Measurements from ENCODE around the gene PARD3. TPM values are rescaled to one million over a fixed set of nuclear protein-coding genes. Genes with fewer than 3 reads are reported as not detected.
"Not testable (repeated sequence)": the region's sequence is repeated elsewhere in the genome, so short reads cannot be mapped to it uniquely, and the experiment has no call there.

PARD3 gene
- total and polyA plus RNA-seq, 2 experiments from 2014 or later, result 6.3 to 21.2 TPM

DNA sequence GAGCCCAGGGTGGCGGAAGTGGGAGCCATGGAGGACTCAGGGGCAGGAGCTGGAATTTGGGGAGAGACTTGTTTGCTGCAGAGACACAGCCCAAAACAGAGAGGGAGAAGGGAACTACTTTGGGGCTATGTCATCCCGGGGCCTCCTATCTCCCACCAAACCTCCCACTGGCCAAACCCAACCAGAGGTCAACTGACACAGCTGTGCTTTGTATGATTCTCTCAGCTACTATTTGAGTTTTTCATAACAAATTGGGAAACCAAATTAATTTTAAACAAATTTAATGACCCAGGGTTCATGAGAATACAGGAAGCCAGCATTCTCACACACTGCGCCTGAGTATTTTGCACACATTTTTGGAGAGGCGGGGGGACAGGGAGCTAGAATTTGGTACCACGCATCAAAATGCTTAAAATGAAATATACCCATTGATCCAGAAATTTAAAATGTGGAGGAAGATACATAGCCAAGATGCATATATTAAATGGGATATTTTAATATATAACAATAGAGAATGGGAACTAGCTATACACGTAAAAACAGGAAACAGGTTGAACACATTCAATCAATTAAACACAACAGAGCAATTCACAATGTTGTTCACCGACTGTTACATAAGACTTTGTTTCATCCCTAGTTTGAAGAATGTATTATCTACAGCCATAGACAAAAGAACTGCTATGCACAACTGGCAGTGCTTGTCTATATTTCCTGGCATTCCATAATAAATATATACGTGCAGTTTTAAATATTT is 105.3 kb downstream of the PARD3 start:
- Histone ChIP-seq H3K9ac (no peak overlapping the region), H3K4me3 (no peak overlapping the region), H3K4me1 (ENCODE audit: insufficient read depth) (peaks cover 20% of the 10 kb centered on the region), H4K20me1 (ENCODE audit: insufficient read depth) (no peaks in the 10 kb centered on the region), H3K79me2 (ENCODE audit: insufficient read depth) (peaks cover 62% of the 10 kb centered on the region), H3K4me2 (ENCODE audit: unreplicated experiment) (no peak overlapping the region), H3K9me3 (ENCODE audit: low read depth) (no peaks in the 10 kb centered on the region), H3K27ac (peak overlapping the region; percentile 45), H3K9me2 (ENCODE audit: insufficient read depth) (no peaks in the 10 kb centered on the region), H2AFZ (no peak overlapping the region), H3K27me3 (replicated peaks; ENCODE audit: insufficient read depth) (no peaks in the 10 kb centered on the region), H3K36me3 (ENCODE audit: low read depth) (no peaks in the 10 kb centered on the region), H3F3A (ENCODE audit: insufficient read depth) (peaks cover 6% of the 10 kb centered on the region)
- TF ChIP-seq EZH2 (IDR thresholded peaks at IDR 0.05; ENCODE audit: insufficient read depth, poor library complexity, severe bottlenecking) (no peak), EZH2phosphoT487 (IDR thresholded peaks at IDR 0.05; ENCODE audit: insufficient read depth, low read depth) (no peak)
- no peak for DNase-seq
- whole genome bisulfite sequencing, 2 experiments (ENCODE audit: low coverage in 1 of 2, low lambda C conversion rate in 2 of 2, missing lambda C conversion rate in 2 of 2), result 82 to 85% methylated on average over 8 of the region's 8 CpGs
- in situ Hi-C loops (cut with MboI), result no loop called here

DNA sequence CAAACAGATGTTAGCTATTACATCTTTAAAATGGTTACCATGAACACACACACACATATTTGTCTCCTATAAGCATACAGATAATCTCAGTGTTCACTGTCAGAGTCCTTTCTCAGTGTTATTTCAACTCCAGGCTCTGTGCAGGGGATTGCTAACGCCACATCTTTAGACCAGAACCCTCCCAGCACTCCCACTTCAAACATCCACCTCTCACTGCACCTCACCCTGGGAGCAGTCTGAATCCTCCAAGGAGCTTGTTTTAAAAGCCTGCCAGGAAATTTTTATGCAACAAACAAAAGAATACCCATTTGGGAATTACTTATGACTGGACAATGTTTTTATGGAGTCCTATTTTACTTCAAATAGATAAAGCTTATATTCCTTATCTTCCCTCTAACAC is 107.4 kb downstream of the PARD3 start:
- H3K27ac ChIP-seq, result no peak overlapping the region

DNA sequence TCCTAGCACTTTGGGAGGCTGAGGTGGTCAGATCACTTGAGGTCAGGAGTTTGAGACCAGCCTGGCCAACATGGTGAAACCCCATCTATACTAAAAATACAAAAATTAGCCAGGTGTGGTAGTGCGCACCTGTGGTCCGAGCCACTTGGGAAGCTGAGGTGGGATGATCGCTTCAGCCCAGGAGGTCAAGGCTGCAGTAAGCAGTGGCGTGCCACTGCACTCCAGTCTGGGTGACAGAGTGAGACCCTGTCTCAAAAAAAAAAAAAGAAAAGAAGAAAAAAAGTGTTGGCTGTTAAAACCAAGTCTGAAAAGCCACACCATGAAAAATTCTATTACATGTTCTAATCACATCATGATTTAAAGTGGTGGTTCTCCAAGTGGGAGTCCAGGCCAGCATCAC is 108.1 kb downstream of the PARD3 start:
- H3K27ac ChIP-seq; H2AFZ ChIP-seq; H3F3A ChIP-seq (ENCODE audit: insufficient read depth); in situ Hi-C loops (cut with MboI); DNase-seq; H3K36me3 ChIP-seq (ENCODE audit: low read depth); H3K9ac ChIP-seq; H3K27me3 ChIP-seq (replicated peaks; ENCODE audit: insufficient read depth); H3K4me3 ChIP-seq; H3K9me3 ChIP-seq (ENCODE audit: low read depth); H3K4me2 ChIP-seq (ENCODE audit: unreplicated experiment); H3K9me2 ChIP-seq (ENCODE audit: insufficient read depth); H4K20me1 ChIP-seq (ENCODE audit: insufficient read depth): not testable (repeated sequence)
- H3K79me2 ChIP-seq (ENCODE audit: insufficient read depth), result peaks cover 63% of the 10 kb centered on the region
- WGBS, 2 experiments (ENCODE audit: low coverage in 1 of 2, low lambda C conversion rate in 2 of 2, missing lambda C conversion rate in 2 of 2), result 94 to 97% methylated on average over 4 of the region's 4 CpGs
- H3K4me1 ChIP-seq (ENCODE audit: insufficient read depth), result peaks cover 13% of the 10 kb centered on the region

More for the DNA sequence above, 107.4 kb downstream of the PARD3 start:
- H2AFZ ChIP-seq, result no peak overlapping the region
- H3K4me2 ChIP-seq (ENCODE audit: unreplicated experiment), result no peak overlapping the region
- peaks cover 13% of the 10 kb centered on the region for H3K4me1 ChIP-seq (ENCODE audit: insufficient read depth)
- H3K4me3 ChIP-seq, result no peak overlapping the region
- no peaks in the 10 kb centered on the region for H3K27me3 ChIP-seq (replicated peaks; ENCODE audit: insufficient read depth)
- H3F3A ChIP-seq (ENCODE audit: insufficient read depth), result peaks cover 6% of the 10 kb centered on the region
- no peak overlapping the region for H3K9ac ChIP-seq
- H3K9me3 ChIP-seq (ENCODE audit: low read depth), result no peaks in the 10 kb centered on the region
- H4K20me1 ChIP-seq (ENCODE audit: insufficient read depth), result no peaks in the 10 kb centered on the region
- no peaks in the 10 kb centered on the region for H3K36me3 ChIP-seq (ENCODE audit: low read depth)
- H3K79me2 ChIP-seq (ENCODE audit: insufficient read depth), result peaks cover 65% of the 10 kb centered on the region
- 97 to 100% methylated on average over 1 of the region's 1 CpG for WGBS, 2 experiments (ENCODE audit: low coverage in 1 of 2, low lambda C conversion rate in 2 of 2, missing lambda C conversion rate in 2 of 2)
- DNase-seq, result no peak
- in situ Hi-C loops (cut with MboI), result no loop called here
- no peaks in the 10 kb centered on the region for H3K9me2 ChIP-seq (ENCODE audit: insufficient read depth)
- no peak for TF ChIP-seq EZH2phosphoT487 (IDR thresholded peaks at IDR 0.05; ENCODE audit: insufficient read depth, low read depth)
- no peak for TF ChIP-seq EZH2 (IDR thresholded peaks at IDR 0.05; ENCODE audit: insufficient read depth, poor library complexity, severe bottlenecking)

DNA sequence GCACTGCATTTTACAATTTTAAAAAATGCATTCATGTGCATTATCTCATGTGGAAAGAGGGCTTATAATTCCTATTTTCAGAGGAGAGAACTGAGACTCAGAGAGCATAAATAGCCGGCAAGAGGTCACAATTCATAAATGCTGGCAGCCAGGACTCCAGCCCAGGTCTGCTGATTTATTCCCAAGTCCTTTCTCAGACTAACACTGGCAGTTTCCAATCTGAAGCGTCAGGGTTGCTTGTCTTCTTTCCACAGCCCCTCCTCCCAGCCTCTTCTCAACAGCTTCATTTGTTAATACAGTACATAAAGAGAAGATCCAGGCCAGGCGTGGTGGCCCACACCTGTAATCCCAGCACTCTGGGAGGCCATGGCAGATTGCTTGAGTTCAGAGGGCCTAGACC is 108.9 kb downstream of the PARD3 start:
- DNase-seq, result no peak
- Histone ChIP-seq H3K79me2 (ENCODE audit: insufficient read depth) (peaks cover 62% of the 10 kb centered on the region), H3K9me2 (ENCODE audit: insufficient read depth) (no peaks in the 10 kb centered on the region), H3K27ac (no peak overlapping the region), H3K4me1 (ENCODE audit: insufficient read depth) (peaks cover 13% of the 10 kb centered on the region), H4K20me1 (ENCODE audit: insufficient read depth) (no peaks in the 10 kb centered on the region), H3K27me3 (replicated peaks; ENCODE audit: insufficient read depth) (no peaks in the 10 kb centered on the region), H3K36me3 (ENCODE audit: low read depth) (no peaks in the 10 kb centered on the region), H2AFZ (no peak overlapping the region), H3F3A (ENCODE audit: insufficient read depth) (peaks cover 6% of the 10 kb centered on the region), H3K9ac (no peak overlapping the region), H3K4me3 (no peak overlapping the region), H3K4me2 (ENCODE audit: unreplicated experiment) (no peak overlapping the region), H3K9me3 (ENCODE audit: low read depth) (no peaks in the 10 kb centered on the region)
- TF ChIP-seq EZH2 (IDR thresholded peaks at IDR 0.05; ENCODE audit: insufficient read depth, poor library complexity, severe bottlenecking) (no peak), EZH2phosphoT487 (IDR thresholded peaks at IDR 0.05; ENCODE audit: insufficient read depth, low read depth) (no peak)
- WGBS, 2 experiments (ENCODE audit: low coverage in 1 of 2, low lambda C conversion rate in 2 of 2, missing lambda C conversion rate in 2 of 2), result 79 to 84% methylated on average over 3 of the region's 3 CpGs
- in situ Hi-C loops (cut with MboI), result no loop called here
